HEK293T (cell line): ENCODE results near the gene ARRDC1.
"Not testable (repeated sequence)": the region's sequence is repeated elsewhere in the genome, so short reads cannot be mapped to it uniquely, and the experiment has no call there.

Source experiments
- CTCF ChIA-PET: fragments of 350-600 bp; formaldehyde crosslinking; extraction: SDS; loops from one replicate; lab custom pipeline; 2021; ENCODE audit warnings: antibody characterized with exemption, inconsistent platforms; lab: Yijun Ruan, JAX
- POLR2A ChIA-PET: fragments of 350-600 bp; formaldehyde crosslinking; extraction: SDS; loops from one replicate; lab custom pipeline; 2020; ENCODE audit warnings: antibody characterized with exemption, inconsistent platforms; lab: Yijun Ruan, JAX
- DNase-seq: peaks from one replicate; pipeline ENCODE4 v3.0.0; 2012; ENCODE audit warnings: mixed read lengths; ENCODE audit errors: extremely low spot score
- ARNT ChIP-seq: fragments of 450-650 bp; IDR thresholded peaks from 2 replicates; pipeline ENCODE4 v1.6.1; 2017; ENCODE audit warnings: mild to moderate bottlenecking
- BHLHE40 ChIP-seq: fragments of 450-650 bp; IDR thresholded peaks from 2 replicates; pipeline ENCODE4 v1.6.1; 2016; ENCODE audit warnings: mild to moderate bottlenecking, moderate library complexity, borderline replicate concordance
- CTBP1 ChIP-seq: fragments of 450-650 bp; IDR thresholded peaks from 2 replicates; pipeline ENCODE4 v1.6.1; 2016; ENCODE audit warnings: borderline replicate concordance
- ELF4 ChIP-seq: fragments of 450-650 bp; IDR thresholded peaks from 2 replicates; pipeline ENCODE4 v1.6.1; 2017; ENCODE audit warnings: antibody characterized with exemption
- FOXA1 ChIP-seq: fragments of 450-650 bp; IDR thresholded peaks from 2 replicates; pipeline ENCODE4 v1.6.1; 2016; ENCODE audit warnings: mild to moderate bottlenecking
- FOXK2 ChIP-seq: fragments of 450-650 bp; IDR thresholded peaks from 2 replicates; pipeline ENCODE4 v1.6.1; 2016; ENCODE audit warnings: mild to moderate bottlenecking
- FOXM1 ChIP-seq: fragments of 450-650 bp; IDR thresholded peaks from 2 replicates; pipeline ENCODE4 v1.6.1; 2017; ENCODE audit warnings: mild to moderate bottlenecking, borderline replicate concordance
- HDGF ChIP-seq: fragments of 450-650 bp; IDR thresholded peaks from 2 replicates; pipeline ENCODE4 v1.6.1; 2017; ENCODE audit warnings: antibody characterized with exemption, borderline replicate concordance
- L3MBTL2 ChIP-seq: fragments of 450-650 bp; conservative IDR thresholded peaks from 2 replicates; pipeline ENCODE4 v1.6.1; 2016; ENCODE audit warnings: mild to moderate bottlenecking
- LEF1 ChIP-seq: fragments of 450-650 bp; IDR thresholded peaks from 2 replicates; pipeline ENCODE4 v1.6.1; 2017; ENCODE audit warnings: mild to moderate bottlenecking, borderline replicate concordance
- NFRKB ChIP-seq: fragments of 450-650 bp; IDR thresholded peaks from 2 replicates; pipeline ENCODE4 v1.6.1; 2016; ENCODE audit warnings: mild to moderate bottlenecking, moderate library complexity
- PKNOX1 ChIP-seq: fragments of 450-650 bp; IDR thresholded peaks from 2 replicates; pipeline ENCODE4 v1.6.1; 2016
- SP1 ChIP-seq: fragments of 450-650 bp; IDR thresholded peaks from 2 replicates; pipeline ENCODE4 v1.6.1; 2017
- SUZ12 ChIP-seq: fragments of 450-650 bp; IDR thresholded peaks from 2 replicates; pipeline ENCODE4 v1.6.1; 2016; ENCODE audit warnings: mild to moderate bottlenecking
- TARDBP ChIP-seq: fragments of 450-650 bp; IDR thresholded peaks from 2 replicates; pipeline ENCODE4 v1.6.1; 2016
- ZNF384 ChIP-seq: fragments of 450-650 bp; IDR thresholded peaks from 2 replicates; pipeline ENCODE4 v1.6.1; 2016

The ARRDC1 gene, protein sequence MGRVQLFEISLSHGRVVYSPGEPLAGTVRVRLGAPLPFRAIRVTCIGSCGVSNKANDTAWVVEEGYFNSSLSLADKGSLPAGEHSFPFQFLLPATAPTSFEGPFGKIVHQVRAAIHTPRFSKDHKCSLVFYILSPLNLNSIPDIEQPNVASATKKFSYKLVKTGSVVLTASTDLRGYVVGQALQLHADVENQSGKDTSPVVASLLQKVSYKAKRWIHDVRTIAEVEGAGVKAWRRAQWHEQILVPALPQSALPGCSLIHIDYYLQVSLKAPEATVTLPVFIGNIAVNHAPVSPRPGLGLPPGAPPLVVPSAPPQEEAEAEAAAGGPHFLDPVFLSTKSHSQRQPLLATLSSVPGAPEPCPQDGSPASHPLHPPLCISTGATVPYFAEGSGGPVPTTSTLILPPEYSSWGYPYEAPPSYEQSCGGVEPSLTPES

GRCh38 chr9:137605121-137606004 lies at the start of gene ARRDC1:
Gene ARRDC1, plus strand, starts transcription at chr9:137605686. Its CDS starts 32 bp downstream, at chr9:137605718.
- ChIA-PET CTCF (no interaction called here), POLR2A (interaction anchor here (0.6 to 1.0 kb wide), 5 partner anchors 13 to 27 kb away, joined by 3 to 6 read pairs (median 3); partner anchors contain the start of genes DPH7, EHMT1 and ZMYND19)
- peak; percentile 98 for DNase-seq
- TF ChIP-seq NFRKB, result no peak
- TF ChIP-seq FOXM1, result no peak
- no peak for TF ChIP-seq PKNOX1
- TF ChIP-seq CTBP1, result no peak
- TF ChIP-seq ZNF384, result no peak
- no peak for TF ChIP-seq BHLHE40
- no peak for TF ChIP-seq SUZ12
- no peak for TF ChIP-seq ELF4
- no peak for TF ChIP-seq LEF1
- no peak for TF ChIP-seq HDGF

- ChIA-PET CTCF (no interaction called here), POLR2A (no interaction called here)
- no peak for DNase-seq
Measured at GRCh38 chr9:137556069-137556838, 49.2 kb upstream of the ARRDC1 start.

GRCh38 chr9:137558127-137558526 lies 47.4 kb upstream of the ARRDC1 start:
- TF ChIP-seq SUZ12, result no peak
- TF ChIP-seq NFRKB, result no peak
- TF ChIP-seq HDGF, result no peak
- TF ChIP-seq BHLHE40, result no peak
- no peak for TF ChIP-seq FOXK2
- no peak for TF ChIP-seq L3MBTL2
- ChIA-PET POLR2A (no interaction called here), CTCF (no interaction called here)
- DNase-seq, result no peak

More at GRCh38 chr9:137556069-137556838, 49.2 kb upstream of the ARRDC1 start:
- TF ChIP-seq ARNT (no peak), L3MBTL2 (no peak), PKNOX1 (no peak), FOXK2 (no peak), BHLHE40 (no peak), SUZ12 (no peak), NFRKB (no peak), CTBP1 (no peak), TARDBP (no peak), ELF4 (no peak), FOXM1 (no peak), HDGF (no peak), LEF1 (no peak), FOXA1 (no peak), ZNF384 (no peak), SP1 (no peak)

- DNase-seq, result no peak
- ChIA-PET CTCF (interaction anchor here (0.9 kb wide), 1 partner anchor 12 kb away, joined by 3 read pairs; the partner anchor contains the start of gene MRPL41), POLR2A (no interaction called here)
- TF ChIP-seq FOXA1 (no peak), SUZ12 (no peak), ARNT (no peak), PKNOX1 (no peak), NFRKB (no peak), FOXM1 (no peak), ELF4 (no peak), TARDBP (no peak), HDGF (no peak), BHLHE40 (no peak)
Measured at GRCh38 chr9:137564134-137564533, 41.4 kb upstream of the ARRDC1 start.

DNA sequence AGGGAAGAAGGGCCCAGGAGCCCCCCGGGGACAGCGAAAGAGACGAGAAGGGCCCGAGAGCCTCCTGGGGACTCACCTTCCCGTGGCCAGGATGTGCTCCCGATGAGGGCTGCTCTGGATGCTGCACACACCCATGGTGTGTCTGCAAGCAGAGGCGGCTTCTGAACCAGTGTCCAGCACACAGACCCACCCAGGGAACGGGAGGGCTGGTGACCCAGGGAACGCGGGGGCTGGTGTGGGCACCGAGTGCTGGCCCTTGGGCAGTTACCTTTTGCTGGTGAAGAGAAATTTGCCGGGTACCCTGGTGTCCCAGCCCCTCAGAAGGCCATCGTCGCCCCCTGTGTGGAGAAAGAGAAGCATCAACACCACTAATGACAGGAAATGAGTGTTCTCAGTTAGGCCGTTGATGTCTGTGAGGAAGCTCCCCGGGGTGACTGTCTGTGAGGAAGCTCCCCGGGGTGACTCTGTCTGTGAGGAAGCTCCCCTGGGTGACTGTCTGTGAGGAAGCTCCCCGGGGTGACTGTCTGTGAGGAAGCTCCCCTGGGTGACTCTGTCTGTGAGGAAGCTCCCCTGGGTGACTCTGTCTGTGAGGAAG lies 40.6 kb upstream of the ARRDC1 start:
- CTCF ChIA-PET, result interaction anchor here (0.9 kb wide), 1 partner anchor 13 kb away, joined by 3 read pairs; the partner anchor contains the start of gene MRPL41
- TF ChIP-seq SP1, result no peak
- TF ChIP-seq PKNOX1, result no peak
- no peak for TF ChIP-seq TARDBP
- no peak for TF ChIP-seq FOXK2
- TF ChIP-seq CTBP1, result no peak
- no peak for TF ChIP-seq NFRKB
- TF ChIP-seq ELF4, result no peak
- TF ChIP-seq BHLHE40, result no peak
- TF ChIP-seq LEF1, result no peak
- TF ChIP-seq HDGF, result no peak
- no peak for TF ChIP-seq FOXA1
- TF ChIP-seq L3MBTL2, result no peak
- no peak for DNase-seq
- POLR2A ChIA-PET, result no interaction called here

DNA sequence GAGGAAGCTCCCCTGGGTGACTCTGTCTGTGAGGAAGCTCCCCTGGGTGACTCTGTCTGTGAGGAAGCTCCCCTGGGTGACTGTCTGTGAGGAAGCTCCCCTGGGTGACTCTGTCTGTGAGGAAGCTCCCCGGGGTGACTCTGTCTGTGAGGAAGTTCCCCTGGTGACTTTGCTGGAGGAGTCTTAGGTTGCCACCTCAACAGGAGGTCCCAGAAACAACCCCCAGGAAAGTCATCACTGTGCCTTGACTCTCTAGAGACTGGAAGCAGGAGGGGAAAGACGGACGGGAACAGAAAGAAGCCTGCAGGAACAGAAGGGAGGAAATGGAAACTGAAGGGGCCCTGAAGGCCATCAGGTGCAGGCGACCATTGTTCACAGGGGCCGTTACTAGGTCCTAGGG lies 37.0 kb upstream of the ARRDC1 start:
- DNase-seq, POLR2A ChIA-PET, CTCF ChIA-PET: not testable (repeated sequence)
